Keratinocyte (primary cell): ENCODE data around the gene HOTAIR. TPM values are rescaled to one million over a fixed set of nuclear protein-coding genes. Genes with fewer than 3 reads are reported as not detected.

Experiments used
- DNase-seq: peaks from one replicate; pipeline ENCODE4 v3.0.0-alpha.2; 2011; ENCODE audit warnings: low read depth, missing footprints, low spot score
- FAIRE-seq: peaks from 2 replicates; lab custom pipeline; 2011; peaks lifted over from hg19 to GRCh38; lab: Jason Lieb, UNC
- H2AFZ ChIP-seq: 2 replicates; pipeline ENCODE4 v1.6.0; 2012; ENCODE audit warnings: low read length, control low read depth, inconsistent platforms; ENCODE audit not compliant: control insufficient read depth
- H3K27ac ChIP-seq: 2 replicates; pipeline ENCODE4 v1.5.1; 2011; ENCODE audit warnings: low read length; ENCODE audit not compliant: control insufficient read depth, insufficient read depth
- H3K27me3 ChIP-seq: 3 replicates; pipeline ENCODE4 v1.6.0; 2011; ENCODE audit warnings: low read length; ENCODE audit not compliant: control insufficient read depth, insufficient read depth; ENCODE audit errors: extremely low read depth
- H3K36me3 ChIP-seq, 2 experiments: 2 replicates in 1 of 2; 3 replicates in 1 of 2; pipeline ENCODE4 v1.5.1; 2011; ENCODE audit warnings: low read length in 2 of 2, mild to moderate bottlenecking in 1 of 2; ENCODE audit not compliant: control insufficient read depth in 2 of 2, insufficient read depth in 2 of 2; ENCODE audit errors: extremely low read depth in 1 of 2
- H3K4me1 ChIP-seq: 3 replicates; pipeline ENCODE4 v1.5.1; 2011; ENCODE audit warnings: low read length; ENCODE audit not compliant: control insufficient read depth, insufficient read depth; ENCODE audit errors: extremely low read depth
- H3K4me2 ChIP-seq: 3 replicates; pipeline ENCODE4 v1.6.0; 2011; ENCODE audit warnings: low read depth, low read length; ENCODE audit not compliant: control insufficient read depth, insufficient read depth; ENCODE audit errors: extremely low read depth
- H3K4me3 ChIP-seq, 3 experiments: fragments of 200-600 bp in 1 of 3; sonication (generic) in 1 of 3; 2 replicates in 2 of 3; 3 replicates in 1 of 3; pipeline ENCODE4 v1.5.1; 2011 to 2016; ENCODE audit warnings: low read length in 3 of 3, mild to moderate bottlenecking in 3 of 3, control low read depth in 2 of 3, inconsistent platforms in 1 of 3, low read depth in 1 of 3, mixed read lengths in 1 of 3, mixed run types in 1 of 3, moderate library complexity in 1 of 3; ENCODE audit not compliant: control insufficient read depth in 2 of 3, insufficient read depth in 2 of 3; ENCODE audit errors: extremely low read depth in 1 of 3
- H3K79me2 ChIP-seq: 2 replicates; pipeline ENCODE4 v1.6.0; 2012; ENCODE audit warnings: low read length; ENCODE audit not compliant: control insufficient read depth, insufficient read depth
- H3K9ac ChIP-seq: 3 replicates; pipeline ENCODE4 v1.6.0; 2011; ENCODE audit warnings: low read length; ENCODE audit not compliant: control insufficient read depth, insufficient read depth; ENCODE audit errors: extremely low read depth
- H3K9me1 ChIP-seq: 3 replicates; pipeline ENCODE4 v1.6.0; 2011; ENCODE audit warnings: low read length; ENCODE audit not compliant: control insufficient read depth, insufficient read depth; ENCODE audit errors: extremely low read depth
- H3K9me3 ChIP-seq: 2 replicates; pipeline ENCODE4 v1.5.1; 2012; ENCODE audit warnings: low read depth, low read length; ENCODE audit not compliant: control insufficient read depth
- H4K20me1 ChIP-seq: 3 replicates; pipeline ENCODE4 v1.6.0; 2011; ENCODE audit warnings: low read length; ENCODE audit not compliant: control insufficient read depth, insufficient read depth; ENCODE audit errors: extremely low read depth
- EZH2 ChIP-seq: IDR thresholded peaks from one replicate; pipeline ENCODE4 v1.6.1; 2012; ENCODE audit warnings: inconsistent platforms, mild to moderate bottlenecking, low read length, moderate library complexity
- dilution Hi-C: fragments of 300-500 bp; cut with MboI; formaldehyde crosslinking; loops from one replicate; pipeline ENCODE4 v1.7.0; 2020; ENCODE audit warnings: low sequenced_read_pairs; ENCODE audit not compliant: extremely low pct_ligation_motif_present
- polyA plus RNA-seq, 5 experiments: library from polyadenylated mRNA; depleted of rRNA in 3 of 5; stranded (reverse) in 3 of 5; stranded (forward) in 1 of 5; unstranded in 1 of 5; fragments of >200 nt; gene quantifications; 1 replicate in 1 of 5; 2 replicates in 3 of 5; 3 replicates in 1 of 5; pipeline versions ENCODE4 v1.2.1 to v1.2.3, GENCODE V29; 2011 to 2012; ENCODE audit warnings: missing spikeins in 2 of 5, low read depth in 1 of 5, low replicate concordance in 1 of 5
- TF ChIP-seq, protein P1 (sequence below), 3 experiments: IDR thresholded peaks in 1 of 3; conservative IDR thresholded peaks in 1 of 3; optimal IDR thresholded peaks in 1 of 3; 2 replicates in 2 of 3; 3 replicates in 1 of 3; pipeline versions ENCODE3 to v1.5.1; 2011; ENCODE audit warnings: low read length in 3 of 3, mild to moderate bottlenecking in 3 of 3, moderate library complexity in 2 of 3, control low read depth in 1 of 3, inconsistent platforms in 1 of 3; ENCODE audit not compliant: insufficient read depth in 2 of 3; ENCODE audit errors: extremely low read depth in 1 of 3

HOTAIR gene
- polyA plus RNA-seq, 1 donor (not counting 4 experiments of a cell fraction or from before 2014, with no cell fraction given) = 4.0 TPM

DNA sequence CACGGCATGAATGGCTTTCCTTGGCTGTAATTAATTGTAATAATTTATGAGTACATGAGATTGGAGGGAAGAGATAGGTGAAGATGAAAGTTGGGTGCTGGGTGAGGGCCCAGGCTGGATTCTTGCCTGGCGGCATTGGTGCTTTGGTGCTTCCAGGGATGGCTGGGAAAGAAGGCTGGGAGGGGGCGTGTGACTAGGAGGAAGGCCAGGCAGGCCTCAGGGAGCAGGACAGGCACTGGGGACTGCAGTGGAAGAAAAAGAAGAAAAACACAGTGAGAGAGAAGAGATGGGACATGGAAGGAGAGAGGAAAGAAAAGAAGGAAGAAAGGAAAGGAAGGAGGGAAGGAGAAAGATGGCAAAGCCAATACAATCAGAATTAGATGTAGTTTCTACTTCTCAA lies 28.9 kb upstream of the HOTAIR start:
- H3K9me3 ChIP-seq = no peaks in the 10 kb centered on the region
- TF ChIP-seq EZH2 = no peak
- TF ChIP-seq, protein P1, sequence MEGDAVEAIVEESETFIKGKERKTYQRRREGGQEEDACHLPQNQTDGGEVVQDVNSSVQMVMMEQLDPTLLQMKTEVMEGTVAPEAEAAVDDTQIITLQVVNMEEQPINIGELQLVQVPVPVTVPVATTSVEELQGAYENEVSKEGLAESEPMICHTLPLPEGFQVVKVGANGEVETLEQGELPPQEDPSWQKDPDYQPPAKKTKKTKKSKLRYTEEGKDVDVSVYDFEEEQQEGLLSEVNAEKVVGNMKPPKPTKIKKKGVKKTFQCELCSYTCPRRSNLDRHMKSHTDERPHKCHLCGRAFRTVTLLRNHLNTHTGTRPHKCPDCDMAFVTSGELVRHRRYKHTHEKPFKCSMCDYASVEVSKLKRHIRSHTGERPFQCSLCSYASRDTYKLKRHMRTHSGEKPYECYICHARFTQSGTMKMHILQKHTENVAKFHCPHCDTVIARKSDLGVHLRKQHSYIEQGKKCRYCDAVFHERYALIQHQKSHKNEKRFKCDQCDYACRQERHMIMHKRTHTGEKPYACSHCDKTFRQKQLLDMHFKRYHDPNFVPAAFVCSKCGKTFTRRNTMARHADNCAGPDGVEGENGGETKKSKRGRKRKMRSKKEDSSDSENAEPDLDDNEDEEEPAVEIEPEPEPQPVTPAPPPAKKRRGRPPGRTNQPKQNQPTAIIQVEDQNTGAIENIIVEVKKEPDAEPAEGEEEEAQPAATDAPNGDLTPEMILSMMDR (optimal IDR thresholded peaks at IDR 0.05 in 1 of 3, IDR thresholded peaks at IDR 0.05 in 1 of 3, conservative IDR thresholded peaks at IDR 0.05 in 1 of 3; ENCODE audit: extremely low read depth in 1 of 3, insufficient read depth in 2 of 3, low read length in 3 of 3) = no peak
- H3K9ac ChIP-seq = no peak overlapping the region
- H3K4me1 ChIP-seq = peaks cover 18% of the 10 kb centered on the region
- peaks cover 50% of the 10 kb centered on the region for H3K79me2 ChIP-seq
- dilution Hi-C loops = no loop called here
- no peak overlapping the region for H3K27ac ChIP-seq
- H2AFZ ChIP-seq = no peak overlapping the region
- no peaks in the 10 kb centered on the region for H3K9me1 ChIP-seq
- H3K4me3 ChIP-seq = no peak overlapping the region
- H3K27me3 ChIP-seq = no peaks in the 10 kb centered on the region
- DNase-seq = no peak
- H3K4me2 ChIP-seq = no peak overlapping the region
- no peaks in the 10 kb centered on the region for H4K20me1 ChIP-seq
- peaks cover 2 to 6% of the 10 kb centered on the region in 2 experiments for H3K36me3 ChIP-seq
- no peak for FAIRE-seq

DNA sequence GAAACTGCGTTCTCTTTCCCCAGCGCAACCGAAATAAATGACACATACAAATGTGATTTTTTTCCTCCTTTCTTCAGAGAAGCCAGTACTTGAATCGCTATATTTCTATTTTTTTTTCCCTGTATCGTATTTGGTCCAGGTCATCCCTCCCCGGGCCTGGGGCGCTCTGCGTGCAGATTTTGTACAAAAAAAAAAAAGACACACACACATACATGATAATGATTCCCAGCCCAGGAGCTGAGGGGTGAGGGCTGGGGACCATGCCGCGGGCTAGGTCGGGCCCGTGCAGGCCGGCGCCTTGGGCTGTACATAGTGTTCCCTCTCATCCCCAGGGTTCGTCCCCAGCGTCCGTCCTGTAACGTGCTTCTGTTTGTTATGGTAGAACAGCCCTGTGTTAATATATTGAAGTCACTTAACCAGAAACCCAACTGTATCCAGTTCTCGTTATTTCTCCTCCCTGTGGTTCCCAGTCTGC lies 28.2 kb upstream of the HOTAIR start:
- DNase-seq (no peak), FAIRE-seq (no peak)
- no peak overlapping the region for H3K9ac ChIP-seq
- H3K4me3 ChIP-seq = no peak overlapping the region
- no peaks in the 10 kb centered on the region for H3K9me3 ChIP-seq
- H3K27ac ChIP-seq = no peak overlapping the region
- peaks cover 2 to 6% of the 10 kb centered on the region in 2 experiments for H3K36me3 ChIP-seq
- dilution Hi-C loops = no loop called here
- no peaks in the 10 kb centered on the region for H4K20me1 ChIP-seq
- no peaks in the 10 kb centered on the region for H3K27me3 ChIP-seq
- H3K9me1 ChIP-seq = no peaks in the 10 kb centered on the region
- H3K79me2 ChIP-seq = peaks cover 52% of the 10 kb centered on the region
- no peak for TF ChIP-seq EZH2
- TF ChIP-seq, protein P1 (optimal IDR thresholded peaks at IDR 0.05 in 1 of 3, IDR thresholded peaks at IDR 0.05 in 1 of 3, conservative IDR thresholded peaks at IDR 0.05 in 1 of 3; ENCODE audit: extremely low read depth in 1 of 3, insufficient read depth in 2 of 3, low read length in 3 of 3) = no peak
- peaks cover 18% of the 10 kb centered on the region for H3K4me1 ChIP-seq
- no peak overlapping the region for H2AFZ ChIP-seq
- H3K4me2 ChIP-seq = no peak overlapping the region
